Mucosa of rectum (tissue), 2 donors: ENCODE data around the gene UNKL.

ENCODE experiments used
- H3K27ac ChIP-seq, 2 donors: one replicate each; pipeline ENCODE4 v1.7.0; 2013; ENCODE audit warnings: inconsistent platforms in 2 of 2, low read depth in 2 of 2, low read length in 2 of 2
- H3K27me3 ChIP-seq, 2 donors: one replicate each; pipeline ENCODE4 v1.7.0; 2013; ENCODE audit warnings: low read length in 2 of 2; ENCODE audit not compliant: control insufficient read depth in 2 of 2, insufficient read depth in 2 of 2
- H3K36me3 ChIP-seq, 2 donors: one replicate each; pipeline ENCODE4 v1.7.0; 2013; ENCODE audit warnings: low read length in 2 of 2; ENCODE audit not compliant: control insufficient read depth in 2 of 2, insufficient read depth in 2 of 2
- H3K4me1 ChIP-seq, 2 donors: one replicate each; pipeline ENCODE4 v1.7.0; 2013; ENCODE audit warnings: low read length in 2 of 2, mild to moderate bottlenecking in 1 of 2; ENCODE audit not compliant: control insufficient read depth in 2 of 2, insufficient read depth in 2 of 2
- H3K4me3 ChIP-seq, 2 donors: one replicate each; pipeline ENCODE4 v1.7.0; 2013; ENCODE audit warnings: low read length in 2 of 2
- H3K9ac ChIP-seq, 2 donors: one replicate each; pipeline ENCODE4 v1.7.0; 2013; ENCODE audit warnings: low read length in 2 of 2, low read depth in 1 of 2, mild to moderate bottlenecking in 1 of 2
- H3K9me3 ChIP-seq, 2 donors: one replicate each; pipeline ENCODE4 v1.7.0; 2013; ENCODE audit warnings: low read length in 2 of 2; ENCODE audit not compliant: control insufficient read depth in 2 of 2
- donor health status: healthy.
- donor health status: Normal muscosa, but diverticular disease.

UNKL gene

DNA sequence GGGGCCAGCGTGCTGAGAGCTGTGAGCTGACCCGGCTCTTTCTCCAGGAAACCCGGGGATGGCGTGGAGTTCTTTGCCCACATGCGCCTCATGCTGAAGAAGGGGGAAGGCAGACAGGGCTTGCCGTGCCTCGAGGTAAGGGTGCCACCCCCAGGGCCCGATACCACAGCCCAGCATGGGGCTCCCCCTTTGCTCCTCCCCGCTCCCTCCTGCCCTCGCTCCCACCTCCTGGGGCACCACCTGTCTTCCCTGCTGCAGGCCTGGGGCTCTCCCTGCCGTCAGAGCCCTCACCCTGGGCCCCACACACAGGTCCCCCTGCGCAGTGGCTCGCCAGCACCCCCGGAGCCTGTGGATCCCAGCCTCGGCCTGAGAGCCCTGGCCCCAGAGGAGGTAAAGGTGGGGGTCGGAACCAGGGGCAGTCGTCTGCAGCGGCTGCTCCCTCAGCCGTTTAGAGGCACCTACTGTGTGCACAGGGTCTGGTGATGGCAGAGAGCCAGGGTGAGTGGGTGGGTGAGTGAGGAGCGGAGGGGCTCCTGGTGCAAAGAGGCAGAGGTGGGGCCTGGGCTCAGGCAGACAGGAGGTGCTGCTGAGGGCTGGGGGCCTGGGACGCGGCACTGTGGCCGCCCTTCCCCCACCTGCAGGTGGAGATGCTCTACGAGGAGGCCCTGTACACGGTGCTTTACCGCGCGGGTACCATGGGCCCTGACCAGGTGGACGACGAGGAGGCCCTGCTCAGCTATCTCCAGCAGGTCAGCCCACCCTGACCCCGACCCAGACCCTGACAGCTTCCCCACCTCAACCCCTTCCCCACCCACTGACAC lies 75.4 kb downstream of the UNKL start:
- Histone ChIP-seq H3K9ac (no peak overlapping the region), H3K27ac (no peak overlapping the region), H3K4me3 (no peak overlapping the region), H3K36me3 (no peaks in the 10 kb centered on the region), H3K9me3 (no peaks in the 10 kb centered on the region), H3K27me3 (peaks cover 12 to 24% of the 10 kb centered on the region in 2 donors), H3K4me1 (peaks cover 15 to 18% of the 10 kb centered on the region in 2 donors)

DNA sequence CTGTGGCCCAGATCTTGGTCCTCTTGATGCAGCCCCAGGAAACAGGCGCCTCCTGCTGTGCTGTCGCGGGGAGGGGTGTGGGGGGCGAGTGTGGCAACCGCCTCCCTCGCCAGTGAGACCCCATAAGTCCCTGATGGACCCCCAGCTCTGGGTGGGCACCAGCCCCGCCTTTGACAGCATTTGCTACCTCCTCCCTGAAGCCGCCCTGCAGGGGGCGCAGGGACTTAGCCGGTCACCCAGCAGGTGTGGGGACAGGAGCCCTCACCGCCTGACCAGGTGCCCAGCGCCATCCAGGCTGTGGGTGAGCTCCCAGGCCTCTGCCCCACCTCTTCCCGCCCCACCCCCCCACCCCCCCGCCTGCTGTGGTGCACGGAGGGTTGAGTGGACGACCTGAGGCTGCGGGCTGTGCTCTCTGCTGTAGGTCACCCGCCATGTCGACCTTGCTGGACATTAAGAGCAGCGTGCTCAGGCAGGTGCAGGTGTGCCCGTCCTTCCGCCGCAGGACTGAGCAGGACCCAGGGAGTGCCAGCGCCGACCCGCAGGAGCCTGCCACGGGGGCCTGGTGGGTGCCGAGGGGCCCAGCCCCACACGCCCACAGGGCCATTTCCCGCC lies 76.3 kb downstream of the UNKL start:
- Histone ChIP-seq H3K36me3 (no peaks in the 10 kb centered on the region), H3K9ac (no peak overlapping the region), H3K4me1 (peaks cover 6 to 10% of the 10 kb centered on the region in 2 donors), H3K27me3 (peaks cover 12 to 27% of the 10 kb centered on the region in 2 donors), H3K4me3 (no peak overlapping the region), H3K27ac (no peak overlapping the region), H3K9me3 (no peaks in the 10 kb centered on the region)

DNA sequence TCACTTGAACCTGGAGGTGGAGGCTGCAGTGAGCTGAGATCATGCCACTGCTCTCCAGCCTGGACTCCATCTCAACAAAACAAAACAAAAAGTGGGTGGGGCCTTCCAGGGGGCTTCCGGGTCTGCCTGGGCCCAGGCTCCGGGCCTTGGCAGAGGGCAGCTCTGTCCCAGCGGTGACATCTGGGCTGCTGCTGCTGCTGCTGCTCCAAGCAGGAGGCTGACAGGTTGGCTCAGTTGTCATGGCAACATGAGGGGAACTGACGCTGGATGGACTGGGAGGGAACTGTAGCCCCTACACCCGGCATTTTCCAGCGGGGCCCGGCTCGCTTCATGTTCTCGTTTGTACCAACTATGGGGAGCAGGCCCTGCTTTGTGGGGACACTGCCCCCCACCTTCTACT lies 77.0 kb downstream of the UNKL start:
- peaks cover 12 to 27% of the 10 kb centered on the region in 2 donors for H3K27me3 ChIP-seq
- no peak overlapping the region for H3K9ac ChIP-seq
- no peak overlapping the region for H3K27ac ChIP-seq
- no peaks in the 10 kb centered on the region for H3K9me3 ChIP-seq
- H3K4me1 ChIP-seq = peaks cover 7 to 13% of the 10 kb centered on the region in 2 donors
- no peaks in the 10 kb centered on the region for H3K36me3 ChIP-seq
- no peak overlapping the region for H3K4me3 ChIP-seq

DNA sequence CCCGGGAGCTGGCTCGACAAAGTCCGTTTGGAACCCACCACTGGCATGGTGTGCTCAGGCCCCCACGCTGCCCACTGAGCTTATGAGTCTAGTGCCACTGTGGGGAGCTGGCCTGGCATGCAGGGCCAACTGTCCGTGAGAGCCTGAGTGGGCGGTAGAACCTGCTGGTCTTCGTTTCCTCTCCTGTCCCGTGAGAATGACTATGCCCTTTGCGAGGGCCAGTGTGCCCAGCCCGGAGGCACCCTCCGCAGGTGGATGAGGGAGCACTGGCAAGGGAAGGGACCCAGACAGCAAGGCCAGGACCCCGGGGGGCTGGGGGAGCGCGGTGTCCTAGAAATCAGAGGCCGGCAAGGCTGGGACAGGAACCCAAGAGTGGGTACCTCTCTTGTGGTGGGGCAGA lies 77.9 kb downstream of the UNKL start:
- no peak overlapping the region for H3K27ac ChIP-seq
- H3K9me3 ChIP-seq = no peaks in the 10 kb centered on the region
- H3K36me3 ChIP-seq = no peaks in the 10 kb centered on the region
- peaks cover 9 to 15% of the 10 kb centered on the region in 2 donors for H3K4me1 ChIP-seq
- H3K9ac ChIP-seq = no peak overlapping the region
- H3K27me3 ChIP-seq = peaks cover 12 to 27% of the 10 kb centered on the region in 2 donors
- no peak overlapping the region for H3K4me3 ChIP-seq

DNA sequence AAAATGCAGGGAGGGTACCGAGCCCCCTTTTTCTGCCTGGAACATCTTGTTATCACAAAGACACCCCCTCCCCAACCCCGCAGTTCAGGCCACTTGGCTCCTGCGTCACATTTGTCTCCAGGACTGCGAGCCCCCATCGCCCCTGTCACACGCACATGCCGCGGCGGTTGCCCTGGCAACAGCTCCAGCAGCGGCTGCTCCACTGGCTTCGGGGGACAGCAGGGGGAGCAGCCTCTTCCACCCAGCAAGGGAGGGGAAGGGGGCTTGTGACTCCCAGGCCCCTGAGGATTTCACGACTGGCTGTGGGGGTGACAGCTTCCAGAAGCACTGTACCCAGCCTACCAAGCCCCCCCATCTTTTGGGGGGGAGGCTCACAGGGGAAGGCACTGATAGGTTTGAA lies 78.5 kb downstream of the UNKL start:
- Histone ChIP-seq H3K4me3 (no peak overlapping the region), H3K27me3 (peaks cover 12 to 27% of the 10 kb centered on the region in 2 donors)

DNA sequence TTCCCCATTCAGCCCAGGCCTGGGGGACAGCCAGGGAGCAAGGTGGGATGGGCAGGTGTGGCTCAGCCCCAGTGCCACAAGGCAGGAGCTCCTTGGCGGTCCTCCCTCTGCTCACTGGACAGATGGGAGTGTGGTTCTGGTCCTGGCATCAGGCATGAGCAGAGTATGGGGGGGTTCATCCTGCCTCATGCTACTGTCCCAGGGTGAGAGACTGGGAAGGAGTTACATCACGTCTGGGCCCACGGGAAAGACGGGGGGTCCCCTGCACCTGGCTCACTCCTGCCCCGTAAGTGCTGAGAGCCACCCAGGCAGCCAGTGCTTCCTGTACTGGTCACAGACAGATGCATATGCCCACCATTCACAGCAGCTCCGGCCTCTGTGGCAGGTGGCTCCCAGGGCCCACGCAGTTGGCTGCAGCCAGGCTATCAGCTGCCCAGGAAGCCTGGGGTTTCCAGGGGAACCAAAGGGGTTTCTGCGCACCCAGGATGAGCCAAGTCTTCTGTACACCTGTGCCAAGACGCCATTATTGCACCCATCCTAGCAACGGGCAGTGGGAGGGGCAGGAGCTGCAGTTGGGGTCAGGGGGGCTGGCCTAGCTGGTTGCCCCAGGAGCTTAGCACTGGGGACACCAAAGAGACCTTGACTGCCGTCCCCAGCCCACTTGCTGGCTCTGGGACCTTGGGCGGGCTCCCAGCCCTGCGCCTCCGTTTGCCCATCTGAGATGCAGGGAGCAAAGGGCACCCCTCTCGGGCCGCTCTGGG lies 79.1 kb downstream of the UNKL start:
- no peak overlapping the region for H3K27ac ChIP-seq
- H3K9ac ChIP-seq = no peak overlapping the region
- H3K4me1 ChIP-seq = peaks cover 14 to 20% of the 10 kb centered on the region in 2 donors
- H3K9me3 ChIP-seq = no peaks in the 10 kb centered on the region
- peaks cover 12 to 27% of the 10 kb centered on the region in 2 donors for H3K27me3 ChIP-seq
- H3K36me3 ChIP-seq = no peaks in the 10 kb centered on the region
- no peak overlapping the region for H3K4me3 ChIP-seq

More for the DNA sequence above, 78.5 kb downstream of the UNKL start:
- Histone ChIP-seq H3K4me1 (peaks cover 14 to 20% of the 10 kb centered on the region in 2 donors), H3K27ac (no peak overlapping the region), H3K9me3 (no peaks in the 10 kb centered on the region), H3K36me3 (no peaks in the 10 kb centered on the region), H3K9ac (no peak overlapping the region)

DNA sequence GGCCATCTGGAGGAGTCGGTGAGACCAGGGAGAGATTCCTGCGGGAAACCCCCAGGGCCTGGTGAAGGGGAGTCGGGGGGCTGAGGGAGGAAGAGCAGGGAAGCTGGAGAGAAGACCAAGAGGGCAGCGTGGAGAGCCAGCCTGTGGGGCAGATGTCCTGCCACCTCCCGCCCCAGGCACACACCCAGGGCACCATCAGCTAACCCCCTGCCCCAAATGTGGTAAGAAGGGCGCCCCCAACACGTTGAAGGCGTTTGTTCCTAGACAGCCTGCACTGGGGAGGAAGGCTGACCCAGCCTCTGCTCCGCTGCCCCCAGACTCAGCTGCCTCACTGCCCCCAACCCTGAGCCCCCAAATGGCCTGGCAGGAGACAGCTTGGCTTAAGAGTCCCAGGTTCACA lies 79.8 kb downstream of the UNKL start:
- H3K4me1 ChIP-seq = peaks cover 14 to 20% of the 10 kb centered on the region in 2 donors
- H3K36me3 ChIP-seq = no peaks in the 10 kb centered on the region
- H3K27me3 ChIP-seq = peaks cover 12 to 27% of the 10 kb centered on the region in 2 donors

DNA sequence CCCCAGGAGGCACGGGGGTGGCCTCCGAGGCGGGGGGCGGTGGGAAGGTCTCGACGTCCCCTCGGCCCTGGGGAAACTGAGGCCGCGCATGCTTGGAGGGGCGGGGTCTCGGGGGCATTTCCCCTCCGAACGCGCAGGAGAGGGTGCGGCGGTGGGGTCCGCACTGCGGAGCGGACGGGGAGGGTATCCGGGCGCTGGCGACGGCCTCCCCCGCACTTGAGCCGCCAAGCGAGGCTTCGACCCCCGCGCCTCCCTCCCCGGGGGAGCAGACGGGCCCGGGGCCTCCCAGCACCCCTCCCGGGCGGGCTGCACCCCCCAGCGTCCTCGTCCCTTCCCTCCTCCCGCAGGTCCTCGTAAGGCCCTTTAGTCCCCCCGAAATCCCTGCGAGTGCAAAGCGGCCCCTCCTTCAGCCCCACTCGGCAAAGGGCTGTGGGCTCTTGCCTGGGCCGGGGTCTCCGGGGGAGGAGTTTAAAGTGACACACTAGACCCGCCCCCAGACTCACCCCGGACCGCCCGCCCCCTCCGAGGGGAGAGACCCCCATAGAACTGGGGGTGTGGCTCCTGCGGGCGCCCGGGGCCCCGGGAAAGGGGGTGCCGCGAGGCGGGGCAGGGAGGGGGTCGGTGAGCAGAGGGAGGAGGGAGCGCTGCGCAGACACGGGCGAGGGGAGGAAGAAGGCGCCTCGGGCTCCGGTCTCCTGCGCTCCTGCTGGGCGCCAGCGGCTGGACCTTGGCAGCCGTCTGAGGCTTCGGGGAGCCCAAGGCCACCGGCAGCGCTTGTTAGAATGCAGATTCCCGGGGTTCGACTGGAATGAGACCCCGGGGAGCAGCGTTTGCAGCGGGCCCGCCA lies 80.4 kb downstream of the UNKL start:
- H3K9me3 ChIP-seq = no peaks in the 10 kb centered on the region
- no peak overlapping the region for H3K27ac ChIP-seq
- H3K27me3 ChIP-seq = peaks cover 12 to 27% of the 10 kb centered on the region in 2 donors
- H3K4me1 ChIP-seq = peaks cover 14 to 20% of the 10 kb centered on the region in 2 donors
- H3K4me3 ChIP-seq = peak overlapping the region in 1 of 2 donors; percentile 10
- H3K36me3 ChIP-seq = no peaks in the 10 kb centered on the region
- no peak overlapping the region for H3K9ac ChIP-seq

More for the DNA sequence above, 79.8 kb downstream of the UNKL start:
- Histone ChIP-seq H3K9ac (no peak overlapping the region), H3K27ac (no peak overlapping the region), H3K9me3 (no peaks in the 10 kb centered on the region), H3K4me3 (no peak overlapping the region)

DNA sequence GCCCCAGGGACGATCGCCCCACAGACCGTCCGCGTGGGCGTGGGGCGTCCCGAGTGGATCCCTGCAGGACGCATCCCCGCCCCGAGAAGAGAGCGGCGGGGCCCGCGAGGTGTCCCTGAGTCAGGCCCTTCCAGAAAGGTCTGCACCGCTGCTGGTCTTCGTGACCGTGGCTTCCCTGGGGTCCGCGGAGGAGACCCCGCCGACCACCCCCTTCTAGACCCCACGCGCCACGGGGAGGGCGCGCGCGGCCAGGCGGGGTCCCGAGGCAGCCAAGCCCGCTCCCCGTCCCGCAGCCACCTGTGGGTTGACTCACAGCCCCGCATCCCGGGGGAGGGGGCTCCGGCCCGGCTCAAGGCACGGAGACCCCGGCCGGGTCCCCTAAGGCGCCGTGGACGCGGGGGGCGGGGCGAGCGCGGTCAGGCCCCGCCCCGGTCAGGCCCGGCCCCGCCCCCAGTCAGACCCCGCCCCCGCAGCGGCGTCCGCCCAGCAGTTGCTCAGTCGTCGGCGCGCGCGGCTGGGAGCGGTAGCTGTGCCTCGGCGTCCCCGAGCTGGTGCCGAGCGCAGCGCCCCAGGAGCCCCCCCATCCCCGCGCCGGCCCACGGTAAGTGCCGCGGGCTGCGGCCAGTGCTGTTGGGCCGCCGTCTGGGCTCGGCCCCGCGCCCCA lies 81.2 kb downstream of the UNKL start, which contains the start of gene BAIAP3:
Gene BAIAP3 (plus strand): TSS at position 497 of the 664 bp plus-strand sequence. CDS start 4,905 bp downstream, outside the sequence.
- Histone ChIP-seq H3K27ac (no peak within 1 kb of the TSS), H3K9ac (peak within 1 kb of the TSS in 1 of 2 donors; percentile 23), H3K36me3 (no peaks in the 10 kb centered on the region), H3K4me1 (peaks cover 14 to 20% of the 10 kb centered on the region in 2 donors), H3K9me3 (no peaks in the 10 kb centered on the region), H3K27me3 (peaks cover 12 to 27% of the 10 kb centered on the region in 2 donors), H3K4me3 (peak within 1 kb of the TSS; percentile 23 to 66)
